ENCODE measurements around the gene RD3L.
"Not testable (repeated sequence)": the region's sequence is repeated elsewhere in the genome, so short reads cannot be mapped to it uniquely, and the experiment has no call there.

The RD3L gene

GRCh38 chr14:103927566-103927965 lies 14.8 kb downstream of the RD3L start:
- no peak for DNase-seq

DNA sequence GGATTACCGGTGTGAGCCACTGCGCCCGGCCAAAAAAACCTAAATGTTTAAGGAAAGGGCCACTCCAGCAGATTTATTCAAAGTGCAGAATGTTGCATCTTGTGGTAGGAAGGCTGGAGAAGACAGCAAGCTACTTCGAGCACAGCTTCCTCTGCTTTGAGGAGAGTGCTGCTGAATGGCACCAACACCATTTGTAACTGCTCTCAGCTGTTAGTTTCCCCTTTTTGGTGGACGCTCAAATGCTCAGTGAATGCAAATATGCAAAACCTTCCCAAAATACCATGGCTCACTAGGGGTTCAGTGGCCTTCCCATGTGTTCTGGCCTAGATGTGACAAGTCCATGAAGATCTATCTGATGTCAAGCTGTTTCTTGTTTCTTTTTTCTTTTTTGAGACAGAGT lies 17.0 kb downstream of the RD3L start:
- no peak for DNase-seq

- no peak for DNase-seq
These were observed 18.5 kb downstream of the RD3L start for GRCh38 chr14:103923863-103924262.

DNA sequence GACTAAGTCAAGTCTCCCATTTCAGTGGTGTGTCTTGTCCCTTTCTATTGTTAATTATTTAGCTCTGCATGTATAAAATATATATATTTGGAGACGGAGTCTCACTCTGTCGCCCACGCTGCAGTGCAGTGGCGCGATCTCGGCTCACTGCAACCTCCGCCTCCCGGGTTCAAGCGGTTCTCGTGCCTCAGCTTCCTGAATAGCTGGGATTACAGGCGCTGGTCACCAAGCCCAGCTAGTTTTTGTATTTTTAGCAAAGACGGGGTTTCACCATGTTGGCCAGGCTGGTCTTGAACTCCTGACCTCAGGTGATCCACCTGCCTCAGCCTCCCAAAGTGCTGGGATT lies 20.5 kb downstream of the RD3L start:
- not testable (repeated sequence) for DNase-seq

- peak; percentile 69 to 97 (median 90) for DNase-seq
These were observed 21.1 kb downstream of the RD3L start for GRCh38 chr14:103920981-103921854.

DNA sequence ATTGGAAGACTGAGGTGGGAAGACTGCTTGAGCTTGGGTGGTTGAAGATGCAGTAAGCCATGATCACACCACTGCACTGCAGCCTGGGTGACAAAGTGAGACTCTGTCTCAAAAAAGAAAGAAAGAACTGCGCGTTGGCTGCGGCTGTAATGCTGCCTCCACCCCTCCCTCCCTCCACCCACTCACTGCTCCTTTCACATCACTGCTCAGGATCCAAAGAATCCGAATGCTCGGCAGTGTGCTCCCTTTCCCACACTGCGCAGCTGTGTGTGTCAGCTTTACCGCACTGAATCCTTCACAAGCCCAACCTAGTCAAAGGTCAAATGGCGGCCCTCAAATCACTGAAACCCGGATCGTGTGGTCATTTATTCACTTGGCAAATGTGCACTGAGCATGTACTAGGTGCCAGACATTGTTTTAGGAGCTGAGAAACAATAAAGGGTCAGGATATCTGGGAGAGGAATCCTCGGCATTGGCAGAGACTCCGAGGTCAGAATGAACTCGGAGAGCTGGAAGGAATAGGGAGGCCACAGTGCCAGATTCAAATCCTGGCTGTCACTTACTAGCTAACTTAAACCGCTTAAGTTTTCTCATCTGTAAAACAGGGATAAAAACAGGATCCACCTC lies 25.6 kb downstream of the RD3L start:
- DNase-seq = no peak

- DNase-seq = no peak
These were observed 26.7 kb downstream of the RD3L start for GRCh38 chr14:103915616-103916015.

GRCh38 chr14:103910984-103911383 lies 31.3 kb downstream of the RD3L start:
- no peak for DNase-seq

DNA sequence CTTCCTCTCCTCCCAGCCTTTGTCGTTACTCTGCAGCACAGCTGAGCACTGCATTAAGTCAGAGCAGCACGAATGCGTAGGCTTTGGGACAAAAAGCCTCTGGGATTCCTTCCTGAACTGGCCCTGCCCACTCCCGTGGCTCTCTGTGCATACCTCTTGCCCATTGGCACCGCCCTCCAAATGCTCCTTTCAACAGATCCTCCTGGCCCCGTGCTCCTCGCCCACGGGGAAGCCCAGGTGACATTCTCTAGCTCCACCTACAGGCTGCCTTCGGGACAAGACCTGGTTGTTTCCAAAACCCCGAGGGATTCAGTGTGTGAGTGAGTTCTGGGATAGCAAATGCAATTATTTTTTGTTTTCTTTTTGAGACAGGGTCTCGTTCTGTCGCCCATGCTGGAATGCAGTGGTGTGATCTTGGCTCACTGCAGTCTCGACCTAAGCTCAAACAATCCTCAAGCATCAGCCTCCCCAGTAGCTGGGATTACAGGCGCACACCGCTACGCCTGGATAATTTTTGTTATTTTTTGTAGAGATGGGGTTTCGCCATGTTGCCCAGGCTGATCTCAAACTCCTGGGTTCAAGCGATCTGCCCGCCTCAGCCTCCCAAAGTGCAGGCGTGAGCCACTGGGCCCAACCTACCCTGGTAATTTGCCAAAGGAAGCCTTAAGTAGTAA lies 31.9 kb downstream of the RD3L start:
- DNase-seq = peak in 12 of 14 donors; percentile 6 to 90 (median 28)

GRCh38 chr14:103909531-103910261 lies 32.6 kb downstream of the RD3L start:
- DNase-seq = no peak

- no peak for DNase-seq
These were observed 33.7 kb downstream of the RD3L start for GRCh38 chr14:103908580-103908979.

GRCh38 chr14:103905842-103906456 lies 36.4 kb downstream of the RD3L start:
- no peak for DNase-seq

- DNase-seq = no peak
These were observed 37.7 kb downstream of the RD3L start for GRCh38 chr14:103904493-103905107.

DNA sequence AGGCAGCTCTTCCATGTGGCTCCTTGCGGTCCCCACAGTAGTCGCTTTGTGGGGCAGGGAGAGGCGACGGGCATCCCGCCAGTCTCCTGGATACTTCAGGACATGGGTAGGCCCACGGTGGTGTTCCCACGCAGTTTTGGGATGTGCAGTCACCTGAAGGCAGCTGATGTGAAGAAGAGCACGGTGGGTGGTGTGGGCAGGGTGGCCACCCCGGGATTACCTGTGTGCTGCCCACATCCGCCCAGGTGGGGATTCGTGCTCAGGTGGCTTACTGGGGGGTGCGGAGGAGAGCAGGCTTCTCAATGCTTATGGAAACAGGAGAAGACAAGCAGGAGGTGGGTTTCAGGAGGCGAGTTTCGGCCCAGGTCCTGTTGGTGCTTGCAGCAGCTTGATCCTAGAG lies 42.5 kb downstream of the RD3L start:
- DNase-seq = no peak

GRCh38 chr14:103899316-103899715 lies 43.0 kb downstream of the RD3L start:
- no peak for DNase-seq

DNA sequence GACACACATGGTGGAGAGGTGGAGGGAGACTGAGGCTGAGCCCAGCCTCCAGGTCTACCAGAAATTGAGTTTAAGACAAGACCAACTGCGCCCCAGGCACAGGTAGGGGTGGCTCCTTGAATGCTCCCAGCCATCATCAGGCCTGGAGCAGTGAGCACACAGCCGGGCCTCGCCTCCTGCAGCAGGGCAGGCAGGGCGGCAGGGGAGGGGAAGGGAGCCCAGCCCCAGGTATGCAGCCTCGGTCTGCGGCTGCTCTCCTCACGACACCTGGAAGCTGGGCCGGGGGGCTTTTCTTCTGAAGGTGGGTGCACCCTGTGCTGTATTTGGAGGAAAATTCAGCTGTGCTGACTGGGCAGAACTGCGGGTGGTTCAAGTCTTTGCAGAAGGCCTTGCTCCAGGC lies 43.6 kb downstream of the RD3L start:
- DNase-seq = no peak

- DNase-seq = no peak
These were observed 44.1 kb downstream of the RD3L start for GRCh38 chr14:103898204-103898603.

DNA sequence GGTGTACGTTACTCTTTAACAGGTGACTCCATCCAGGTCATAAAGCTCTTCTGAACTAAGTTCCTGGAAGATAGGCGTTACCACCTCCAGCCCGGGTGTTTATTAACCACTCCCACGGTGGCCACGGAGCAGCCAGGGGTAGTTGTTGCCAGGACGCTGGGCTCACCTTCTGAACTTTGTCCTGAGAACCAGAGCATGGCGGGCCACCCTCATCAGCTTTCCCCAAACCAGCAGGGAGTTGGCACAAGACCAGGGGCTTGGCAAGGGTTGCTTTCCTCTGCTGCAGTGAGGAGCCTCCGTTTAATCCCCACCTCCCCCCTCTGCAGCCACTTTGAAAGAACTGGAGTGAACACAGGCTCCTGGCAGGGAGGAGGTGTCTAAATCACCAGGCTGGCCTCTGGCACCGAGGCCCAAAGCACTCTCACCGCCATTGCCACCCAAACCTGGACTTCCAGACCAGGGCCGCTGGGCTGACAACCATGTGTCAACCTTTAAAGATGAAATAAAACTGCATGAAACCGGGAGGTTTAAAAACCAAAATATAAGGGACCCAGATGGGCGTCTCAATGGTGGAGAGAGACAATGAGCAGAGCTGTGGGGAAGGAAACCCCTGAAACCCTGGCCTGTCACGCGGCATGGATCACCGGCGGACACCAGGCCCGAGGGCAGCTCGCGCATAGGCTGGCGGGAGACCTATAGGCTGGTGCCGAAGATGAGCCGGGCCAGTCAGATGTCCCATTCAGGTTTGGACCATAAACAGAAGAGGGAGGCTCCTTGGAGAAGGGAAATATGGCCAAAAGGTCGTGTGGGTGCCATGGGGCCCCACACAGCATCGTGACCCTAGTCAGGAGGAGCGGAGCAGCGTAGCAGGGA lies 45.0 kb downstream of the RD3L start:
- peak in 1 of 14 donors; percentile 10 for DNase-seq

DNA sequence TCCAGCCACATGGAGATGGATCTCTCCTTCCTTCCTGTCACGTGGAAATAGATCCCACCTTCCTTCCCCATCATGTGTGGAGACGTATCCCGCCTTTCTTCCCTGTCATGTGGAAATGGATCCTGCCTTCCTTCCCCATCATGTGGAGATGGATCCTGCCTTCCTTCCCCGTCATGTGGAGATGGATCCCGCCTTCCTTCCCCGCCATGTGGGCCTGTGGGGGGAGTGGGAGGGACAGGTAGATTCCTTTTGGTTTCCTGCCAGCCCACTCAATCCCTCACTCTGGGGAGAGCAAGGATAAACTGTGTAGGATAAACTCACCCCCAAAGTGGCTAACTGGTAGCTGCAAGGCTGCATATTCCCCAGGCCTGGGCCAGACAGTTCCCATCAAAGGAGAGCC lies 45.8 kb downstream of the RD3L start:
- no peak for DNase-seq

DNA sequence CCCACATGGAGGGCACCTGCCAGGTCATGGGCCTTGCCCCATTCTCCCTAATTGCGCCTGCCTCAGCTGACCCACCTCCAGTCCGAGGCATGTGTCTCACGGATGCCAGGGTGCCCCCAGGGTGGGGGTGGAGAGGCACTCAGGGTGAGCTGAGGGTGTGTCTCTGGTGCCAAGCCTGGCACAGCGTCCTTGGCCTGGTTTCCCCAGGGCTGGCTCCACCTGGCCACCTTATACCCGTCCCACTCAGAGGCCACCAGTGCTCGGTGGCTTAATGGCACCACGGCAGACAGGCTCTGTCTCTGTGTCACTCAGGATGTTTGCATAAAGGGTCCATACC lies 47.6 kb downstream of the RD3L start:
- no peak for DNase-seq

All from C1 segment of cervical spinal cord (tissue), 14 donors.